NCI-H128 (cell line): ENCODE measurements around the gene SHQ1.

Source experiments
- DNase-seq: peaks from one replicate; lab custom pipeline; 2025; ENCODE audit not compliant: unreplicated experiment; lab: John Stamatoyannopoulos, UW

SHQ1 gene

GRCh38 chr3:72855001-72855400, 6.8 kb upstream of the SHQ1 start:
- DNase-seq = no peak

GRCh38 chr3:72848703-72849081, 447 bp upstream of the SHQ1 start:
- no peak for DNase-seq

- DNase-seq = no peak
Measured at GRCh38 chr3:72847282-72847681, 963 bp downstream of the SHQ1 start.

- DNase-seq = no peak
Measured at GRCh38 chr3:72846166-72846565, 2.1 kb downstream of the SHQ1 start.

GRCh38 chr3:72844436-72844993, 3.7 kb downstream of the SHQ1 start:
- DNase-seq = no peak

GRCh38 chr3:72839057-72839456, 9.2 kb downstream of the SHQ1 start:
- DNase-seq = no peak

GRCh38 chr3:72836923-72837322, 11.3 kb downstream of the SHQ1 start:
- no peak for DNase-seq

GRCh38 chr3:72836416-72836815, 11.8 kb downstream of the SHQ1 start:
- no peak for DNase-seq

GRCh38 chr3:72830452-72831223, 17.6 kb downstream of the SHQ1 start:
- DNase-seq = no peak

GRCh38 chr3:72829701-72830100, 18.5 kb downstream of the SHQ1 start:
- DNase-seq = no peak

GRCh38 chr3:72821161-72821781, 27.0 kb downstream of the SHQ1 start:
- DNase-seq = no peak

- no peak for DNase-seq
Measured at GRCh38 chr3:72820415-72820814, 27.8 kb downstream of the SHQ1 start.

GRCh38 chr3:72818905-72819304, 29.3 kb downstream of the SHQ1 start:
- DNase-seq = no peak

- DNase-seq = no peak
Measured at GRCh38 chr3:72818092-72818773, 30.0 kb downstream of the SHQ1 start.

- DNase-seq = no peak
Measured at GRCh38 chr3:72816862-72817355, 31.3 kb downstream of the SHQ1 start.

GRCh38 chr3:72814308-72814707, 33.9 kb downstream of the SHQ1 start:
- DNase-seq = no peak

GRCh38 chr3:72812201-72812600, 36.0 kb downstream of the SHQ1 start:
- no peak for DNase-seq

- DNase-seq = no peak
Measured at GRCh38 chr3:72811571-72811970, 36.7 kb downstream of the SHQ1 start.

GRCh38 chr3:72810659-72811434, 37.4 kb downstream of the SHQ1 start:
- no peak for DNase-seq

GRCh38 chr3:72810063-72810462, 38.2 kb downstream of the SHQ1 start:
- DNase-seq = no peak

- DNase-seq = no peak
Measured at GRCh38 chr3:72804361-72804760, 43.9 kb downstream of the SHQ1 start.
